ENCODE measurements around the gene STXBP4.
"Not testable (repeated sequence)": the region's sequence is repeated elsewhere in the genome, so short reads cannot be mapped to it uniquely, and the experiment has no call there.

Gene STXBP4

DNA sequence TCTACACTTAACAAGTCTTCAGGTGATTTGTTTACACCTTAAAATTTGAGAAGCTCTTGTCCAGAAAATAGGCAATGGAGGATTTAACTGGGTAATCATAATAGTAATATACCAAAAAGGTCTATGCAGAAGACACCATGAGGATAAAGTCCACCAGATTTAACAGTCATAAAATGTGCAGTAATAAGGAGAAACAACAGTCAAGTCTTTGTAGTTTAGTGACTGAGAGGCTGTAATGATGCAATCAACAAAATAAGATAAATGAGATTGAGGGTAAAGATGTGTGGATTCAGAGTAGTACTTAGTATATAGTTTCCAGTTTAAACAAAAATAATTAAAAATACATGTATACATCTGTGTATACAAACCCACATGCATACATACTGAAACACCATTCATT lies 91.2 kb downstream of the STXBP4 start:
- no peak for DNase-seq

- DNase-seq: no peak
These were observed 94.4 kb downstream of the STXBP4 start for GRCh38 chr17:55062921-55063320.

- no peak for DNase-seq
These were observed 95.6 kb downstream of the STXBP4 start for GRCh38 chr17:55063885-55064874.

GRCh38 chr17:55067697-55068439 lies 99.3 kb downstream of the STXBP4 start:
- no peak for DNase-seq

GRCh38 chr17:55068862-55069811 lies 100.6 kb downstream of the STXBP4 start:
- DNase-seq: no peak

- no peak for DNase-seq
These were observed 101.5 kb downstream of the STXBP4 start for GRCh38 chr17:55069983-55070529.

- no peak for DNase-seq
These were observed 104.3 kb downstream of the STXBP4 start for GRCh38 chr17:55072898-55073297.

- not testable (repeated sequence) for DNase-seq
These were observed 104.9 kb downstream of the STXBP4 start for GRCh38 chr17:55073467-55073866.

GRCh38 chr17:55081559-55081958 lies 113.0 kb downstream of the STXBP4 start:
- DNase-seq: no peak

GRCh38 chr17:55086635-55087058 lies 118.1 kb downstream of the STXBP4 start:
- DNase-seq: no peak

DNA sequence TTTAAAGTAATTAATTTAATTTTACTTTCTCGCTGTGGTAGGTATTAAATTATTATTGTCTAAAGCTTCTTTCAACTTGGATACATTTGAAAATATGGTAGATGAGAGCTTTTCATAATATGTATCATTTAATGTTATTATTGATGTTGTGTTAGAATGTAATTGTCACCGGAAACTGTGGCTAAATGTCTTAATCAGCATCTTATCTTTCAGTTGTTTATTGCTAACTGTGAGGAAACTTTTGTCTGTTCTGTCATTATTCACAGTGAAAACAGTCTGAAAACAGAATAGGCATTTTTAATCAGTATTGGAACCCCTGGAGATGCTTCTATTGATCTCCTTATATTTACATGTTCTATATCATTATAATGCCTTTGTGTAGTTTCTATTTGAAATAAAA lies 120.7 kb downstream of the STXBP4 start:
- no peak for DNase-seq

- peak; percentile 32 to 46 for DNase-seq
These were observed 121.5 kb downstream of the STXBP4 start for GRCh38 chr17:55090079-55090492.

DNA sequence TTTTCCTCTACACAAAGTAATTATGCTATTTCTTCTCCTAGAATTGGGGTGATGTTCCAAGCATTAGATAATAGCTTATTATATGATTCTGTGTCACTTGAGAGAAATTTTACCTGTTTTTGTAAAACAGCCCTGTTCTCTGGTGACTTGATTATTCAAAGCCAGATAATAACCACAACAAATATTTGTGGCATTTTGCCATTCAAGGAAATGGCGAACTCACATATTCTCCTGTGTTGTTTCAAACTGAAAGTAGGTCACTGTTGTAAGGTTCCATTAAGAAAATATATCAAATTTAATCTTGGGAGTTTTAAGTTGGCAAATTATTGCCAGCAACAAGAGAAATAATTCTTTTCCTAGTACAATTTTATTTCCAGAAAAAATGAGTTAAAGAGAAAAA lies 124.8 kb downstream of the STXBP4 start:
- no peak for DNase-seq

GRCh38 chr17:55098765-55099164 lies 130.2 kb downstream of the STXBP4 start:
- DNase-seq: no peak

DNA sequence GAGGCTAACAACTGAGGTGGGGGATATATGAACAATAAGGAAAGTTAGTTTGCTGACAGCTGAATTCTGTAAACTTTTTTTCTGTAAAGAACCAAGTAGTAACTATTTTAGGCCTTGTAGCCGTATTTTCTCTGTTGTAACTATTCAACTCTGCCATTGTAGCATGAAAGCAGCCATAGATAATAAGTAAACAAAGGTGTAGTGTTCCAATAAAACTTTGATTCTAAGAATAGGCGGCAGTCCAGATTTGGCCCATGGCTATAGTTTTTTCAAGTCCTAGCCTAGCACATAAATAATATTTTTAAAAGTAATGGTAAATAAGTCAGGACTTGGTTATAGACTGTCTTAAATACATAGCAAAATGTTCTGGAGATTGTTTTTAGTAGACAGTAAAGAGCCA lies 142.0 kb downstream of the STXBP4 start:
- DNase-seq: no peak

GRCh38 chr17:55114283-55114682 lies 145.7 kb downstream of the STXBP4 start:
- DNase-seq: no peak

GRCh38 chr17:55116440-55116914 lies 147.9 kb downstream of the STXBP4 start:
- no peak for DNase-seq

- DNase-seq: no peak
These were observed 148.6 kb downstream of the STXBP4 start for GRCh38 chr17:55117164-55117563.

- no peak for DNase-seq
These were observed 152.1 kb downstream of the STXBP4 start for GRCh38 chr17:55120651-55121050.

DNA sequence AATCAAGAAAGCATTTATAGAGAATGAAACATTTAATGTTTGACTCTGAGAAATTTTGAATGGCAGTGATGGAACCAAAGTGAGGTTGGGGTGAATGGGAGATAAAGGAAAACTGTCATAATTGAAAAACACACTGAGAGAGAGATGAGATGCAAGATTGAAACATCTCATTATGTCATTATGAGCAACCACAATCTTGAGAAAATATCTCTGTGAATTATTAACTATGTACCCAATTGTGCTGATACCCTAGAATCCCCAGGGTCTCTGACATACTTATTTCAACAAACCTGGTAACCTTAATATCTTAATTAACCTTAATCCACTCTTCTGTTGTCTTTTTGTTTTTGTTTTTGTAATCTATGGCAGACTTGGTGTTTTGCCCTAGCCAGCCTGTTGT lies 152.7 kb downstream of the STXBP4 start:
- DNase-seq: no peak

GRCh38 chr17:55122114-55122513 lies 153.5 kb downstream of the STXBP4 start:
- DNase-seq: no peak

GRCh38 chr17:55124730-55125360 lies 156.3 kb downstream of the STXBP4 start:
- no peak for DNase-seq
